ENCODE measurements around the gene SLC35F1. TPM values are rescaled to one million over a fixed set of nuclear protein-coding genes. Genes with fewer than 3 reads are reported as not detected.

SLC35F1 gene
- total RNA-seq, 1 experiment from 2014 or later: not detected

DNA sequence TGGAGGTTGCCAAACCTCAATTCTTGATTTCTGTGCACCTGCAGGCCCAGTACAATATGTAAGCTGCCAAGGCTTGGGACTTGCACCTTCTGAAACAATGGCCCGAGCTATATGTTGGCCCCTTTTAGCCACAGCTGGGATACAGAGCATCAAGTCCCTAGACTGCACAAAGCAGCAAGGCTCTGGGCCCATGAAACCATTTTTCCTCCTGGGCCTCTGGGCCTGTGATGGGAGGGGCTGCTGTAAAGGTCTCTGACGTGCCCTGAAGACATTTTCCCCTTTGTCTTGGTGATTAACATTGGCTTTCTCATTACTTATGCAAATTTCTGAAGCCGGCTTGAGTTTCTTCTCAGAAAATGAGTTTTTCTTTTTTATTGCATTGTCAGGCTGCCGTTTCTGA, 40.5 kb upstream of the SLC35F1 start:
- no peak for DNase-seq
- H3K27ac ChIP-seq: no peak overlapping the region
- CTCF ChIA-PET: no interaction called here
- H3K27me3 ChIP-seq (ENCODE audit: insufficient read depth, low read depth): no peaks in the 10 kb centered on the region
- no peaks in the 10 kb centered on the region for H3K9me2 ChIP-seq (ENCODE audit: insufficient read depth)
- no peaks in the 10 kb centered on the region for H3K79me2 ChIP-seq (ENCODE audit: low read depth)
- TF ChIP-seq EZH2 (IDR thresholded peaks at IDR 0.05; ENCODE audit: low read depth): no peak
- TF ChIP-seq, protein P1, sequence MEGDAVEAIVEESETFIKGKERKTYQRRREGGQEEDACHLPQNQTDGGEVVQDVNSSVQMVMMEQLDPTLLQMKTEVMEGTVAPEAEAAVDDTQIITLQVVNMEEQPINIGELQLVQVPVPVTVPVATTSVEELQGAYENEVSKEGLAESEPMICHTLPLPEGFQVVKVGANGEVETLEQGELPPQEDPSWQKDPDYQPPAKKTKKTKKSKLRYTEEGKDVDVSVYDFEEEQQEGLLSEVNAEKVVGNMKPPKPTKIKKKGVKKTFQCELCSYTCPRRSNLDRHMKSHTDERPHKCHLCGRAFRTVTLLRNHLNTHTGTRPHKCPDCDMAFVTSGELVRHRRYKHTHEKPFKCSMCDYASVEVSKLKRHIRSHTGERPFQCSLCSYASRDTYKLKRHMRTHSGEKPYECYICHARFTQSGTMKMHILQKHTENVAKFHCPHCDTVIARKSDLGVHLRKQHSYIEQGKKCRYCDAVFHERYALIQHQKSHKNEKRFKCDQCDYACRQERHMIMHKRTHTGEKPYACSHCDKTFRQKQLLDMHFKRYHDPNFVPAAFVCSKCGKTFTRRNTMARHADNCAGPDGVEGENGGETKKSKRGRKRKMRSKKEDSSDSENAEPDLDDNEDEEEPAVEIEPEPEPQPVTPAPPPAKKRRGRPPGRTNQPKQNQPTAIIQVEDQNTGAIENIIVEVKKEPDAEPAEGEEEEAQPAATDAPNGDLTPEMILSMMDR (conservative IDR thresholded peaks at IDR 0.05): no peak
- no peaks in the 10 kb centered on the region for H3K9me3 ChIP-seq (ENCODE audit: insufficient read depth, low read depth)
- H2AFZ ChIP-seq: no peak overlapping the region
- H3K4me1 ChIP-seq (replicated peaks; ENCODE audit: insufficient read depth): no peaks in the 10 kb centered on the region
- H3K36me3 ChIP-seq (ENCODE audit: low read depth): no peaks in the 10 kb centered on the region
- POLR2A ChIA-PET (ENCODE audit: unreplicated experiment): no interaction called here
- BruUV-seq (replicated peaks): no TSS peak
- H3K4me3 ChIP-seq: no peak overlapping the region
- H4K20me1 ChIP-seq (ENCODE audit: insufficient read depth): no peaks in the 10 kb centered on the region
- H3F3A ChIP-seq (ENCODE audit: insufficient read depth, low read depth): no peaks in the 10 kb centered on the region
- intact Hi-C loops (cut with micrococcal nuclease; ENCODE audit: unreplicated experiment): no loop called here
- H3K4me2 ChIP-seq: no peak overlapping the region

DNA sequence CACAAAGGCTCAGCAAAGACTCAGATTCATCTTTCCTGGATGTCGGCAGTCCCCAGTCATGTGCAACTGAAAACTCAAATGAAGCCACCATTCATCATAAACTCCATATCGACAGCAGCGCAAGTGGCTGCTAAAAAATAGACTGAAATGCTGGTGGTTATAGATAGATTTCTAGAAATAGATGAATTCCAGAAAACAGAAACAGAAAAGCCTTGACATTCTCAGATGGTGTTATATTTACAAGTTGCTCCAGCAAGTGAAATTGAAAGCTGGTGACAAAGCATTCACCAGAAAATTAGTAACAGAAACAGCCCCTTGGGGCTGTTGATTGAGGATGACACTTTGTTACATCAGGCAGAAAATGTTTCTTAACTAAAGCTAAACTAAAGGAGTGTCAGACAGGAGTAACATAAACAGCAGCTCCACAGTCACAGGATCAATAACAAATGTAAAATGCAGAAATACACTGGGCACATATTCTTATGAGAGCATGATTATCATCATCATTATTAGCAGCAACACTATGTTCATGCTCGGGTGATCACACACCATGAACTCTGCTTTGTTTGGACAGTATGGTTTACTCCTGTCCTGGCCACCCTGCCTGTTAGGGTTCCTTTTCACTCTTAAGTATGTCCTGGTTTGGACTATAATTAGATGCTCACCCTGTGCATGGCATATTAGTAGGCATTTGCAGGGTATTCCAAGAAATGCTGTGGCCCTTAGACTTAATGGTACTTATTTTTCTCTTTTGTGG, 36.4 kb upstream of the SLC35F1 start:
- Histone ChIP-seq H3K9me3 (ENCODE audit: insufficient read depth, low read depth) (no peaks in the 10 kb centered on the region), H4K20me1 (ENCODE audit: insufficient read depth) (no peaks in the 10 kb centered on the region), H3K79me2 (ENCODE audit: low read depth) (no peaks in the 10 kb centered on the region), H3K36me3 (ENCODE audit: low read depth) (no peaks in the 10 kb centered on the region), H3F3A (ENCODE audit: insufficient read depth, low read depth) (no peaks in the 10 kb centered on the region), H3K4me1 (replicated peaks; ENCODE audit: insufficient read depth) (no peaks in the 10 kb centered on the region), H3K9me2 (ENCODE audit: insufficient read depth) (no peaks in the 10 kb centered on the region), H3K27ac (no peak overlapping the region), H2AFZ (no peak overlapping the region), H3K4me3 (no peak overlapping the region), H3K27me3 (ENCODE audit: insufficient read depth, low read depth) (no peaks in the 10 kb centered on the region), H3K4me2 (no peak overlapping the region)
- no peak for DNase-seq
- ChIA-PET POLR2A (ENCODE audit: unreplicated experiment) (no interaction called here), CTCF (no interaction called here)
- no TSS peak for BruUV-seq (replicated peaks)
- intact Hi-C loops (cut with micrococcal nuclease; ENCODE audit: unreplicated experiment): no loop called here
- no peak for TF ChIP-seq EZH2 (IDR thresholded peaks at IDR 0.05; ENCODE audit: low read depth)
- TF ChIP-seq, protein P1 (conservative IDR thresholded peaks at IDR 0.05): no peak

DNA sequence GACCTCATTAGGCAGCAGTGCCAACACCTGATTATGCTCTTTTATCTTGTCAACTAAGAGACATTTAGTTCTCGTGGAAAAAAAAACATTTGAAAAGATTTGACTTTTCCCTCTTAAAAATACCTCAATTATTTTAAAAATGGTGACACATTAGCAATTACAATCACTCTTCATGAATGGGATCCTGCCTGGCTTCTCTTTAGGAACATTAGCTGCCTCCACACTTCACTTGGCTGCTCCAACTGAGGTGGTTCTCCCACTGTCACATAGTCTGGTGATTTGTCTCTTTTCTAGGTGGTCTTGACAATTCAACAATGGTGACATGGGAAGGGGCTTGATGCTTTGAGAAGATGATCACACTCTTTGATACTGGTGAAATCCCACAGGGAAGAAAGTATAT, 26.2 kb upstream of the SLC35F1 start:
- Histone ChIP-seq H3K9me2 (ENCODE audit: insufficient read depth) (no peaks in the 10 kb centered on the region), H2AFZ (no peak overlapping the region), H3K36me3 (ENCODE audit: low read depth) (no peaks in the 10 kb centered on the region), H4K20me1 (ENCODE audit: insufficient read depth) (no peaks in the 10 kb centered on the region), H3K4me1 (replicated peaks; ENCODE audit: insufficient read depth) (no peaks in the 10 kb centered on the region), H3K27me3 (ENCODE audit: insufficient read depth, low read depth) (no peaks in the 10 kb centered on the region), H3K4me3 (no peak overlapping the region), H3K27ac (no peak overlapping the region), H3K79me2 (ENCODE audit: low read depth) (no peaks in the 10 kb centered on the region), H3K9me3 (ENCODE audit: insufficient read depth, low read depth) (no peaks in the 10 kb centered on the region), H3K4me2 (no peak overlapping the region), H3F3A (ENCODE audit: insufficient read depth, low read depth) (no peaks in the 10 kb centered on the region)
- no peak for DNase-seq
- intact Hi-C loops (cut with micrococcal nuclease; ENCODE audit: unreplicated experiment): no loop called here
- TF ChIP-seq, protein P1 (conservative IDR thresholded peaks at IDR 0.05): no peak
- TF ChIP-seq EZH2 (IDR thresholded peaks at IDR 0.05; ENCODE audit: low read depth): no peak
- ChIA-PET CTCF (no interaction called here), POLR2A (ENCODE audit: unreplicated experiment) (no interaction called here)
- no TSS peak for BruUV-seq (replicated peaks)

Measured in PC-9 (cell line).